Measurements from ENCODE around the gene PRRG1.

DNA sequence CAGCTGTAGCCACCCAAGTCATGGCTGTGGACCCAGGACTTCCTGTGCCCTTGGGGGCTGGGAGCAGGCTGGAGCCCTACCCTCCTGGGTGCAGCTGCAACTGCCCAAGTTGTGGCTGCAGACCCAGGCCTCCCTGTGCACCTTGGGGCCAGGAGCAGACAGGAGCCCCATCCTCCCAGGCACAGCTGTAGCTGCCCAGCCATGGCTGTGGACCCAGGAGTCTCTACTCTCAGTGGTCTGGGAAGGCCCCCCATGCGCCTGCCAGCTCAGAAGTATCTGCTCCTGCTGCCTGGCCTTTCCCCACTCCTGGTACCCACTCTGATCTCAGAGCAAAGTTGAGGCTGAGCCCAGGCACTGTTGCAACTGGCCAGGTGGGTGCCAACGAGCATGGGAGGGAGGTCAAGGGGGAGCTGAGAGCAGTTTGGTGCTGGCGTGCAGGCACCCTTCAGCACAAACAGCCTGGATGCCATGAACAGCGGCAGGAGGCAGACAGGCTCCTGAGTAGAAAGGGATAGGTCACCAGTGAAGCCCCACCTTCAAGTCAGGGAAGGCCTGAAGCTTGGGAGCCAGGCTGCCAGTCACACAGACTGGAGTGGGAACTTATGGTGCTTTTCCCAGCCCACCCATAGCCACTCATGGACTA lies 21.5 kb downstream of the PRRG1 start:
- no peak for TF ChIP-seq POLR2A (IDR thresholded peaks at IDR 0.05; ENCODE audit: low read depth, low read length)
- TF ChIP-seq POU2F2 (IDR thresholded peaks at IDR 0.05; ENCODE audit: low read depth, low read length) = no peak
- TF ChIP-seq POLR2AphosphoS5 (IDR thresholded peaks at IDR 0.05; ENCODE audit: low read depth, low read length) = no peak
- no peak for TF ChIP-seq SPI1 (IDR thresholded peaks at IDR 0.05; ENCODE audit: low read depth, low read length)
- TF ChIP-seq PAX5 (IDR thresholded peaks at IDR 0.05; ENCODE audit: insufficient read depth, low read length, severe bottlenecking) = no peak
